Osteoblast (primary cell): ENCODE results near the gene RILPL2. TPM values are rescaled to one million over a fixed set of nuclear protein-coding genes. Genes with fewer than 3 reads are reported as not detected.

ENCODE experiments used
- DNase-seq: peaks from one replicate; pipeline ENCODE4 v3.0.0; 2011; ENCODE audit warnings: low spot score, mixed read lengths; ENCODE audit not compliant: insufficient read length; ENCODE audit errors: missing footprints
- H2AFZ ChIP-seq: 2 replicates; pipeline ENCODE4 v1.6.0; 2011; ENCODE audit warnings: mild to moderate bottlenecking, low read length
- H3K27ac ChIP-seq: 2 replicates; pipeline ENCODE4 v1.5.1; 2011; ENCODE audit warnings: mild to moderate bottlenecking, low read depth, low read length, moderate library complexity
- H3K27me3 ChIP-seq: 2 replicates; pipeline ENCODE4 v1.6.0; 2012; ENCODE audit warnings: mild to moderate bottlenecking, control low read depth, inconsistent platforms, low read length, moderate library complexity; ENCODE audit not compliant: insufficient read depth
- H3K36me3 ChIP-seq: 2 replicates; pipeline ENCODE4 v1.5.1; 2011; ENCODE audit warnings: mild to moderate bottlenecking, low read length, control low read depth, moderate library complexity; ENCODE audit not compliant: insufficient read depth
- H3K4me1 ChIP-seq: 2 replicates; pipeline ENCODE4 v1.5.1; 2011; ENCODE audit warnings: mild to moderate bottlenecking, low read length, control low read depth, moderate library complexity; ENCODE audit not compliant: insufficient read depth
- H3K4me2 ChIP-seq: 2 replicates; pipeline ENCODE4 v1.6.0; 2011; ENCODE audit warnings: mild to moderate bottlenecking, low read length; ENCODE audit not compliant: insufficient read depth
- H3K4me3 ChIP-seq: fragments of 200-600 bp; sonication (generic); 3 replicates; pipeline ENCODE4 v1.5.1; 2012; ENCODE audit warnings: mild to moderate bottlenecking, low read length, inconsistent platforms; ENCODE audit not compliant: insufficient read depth
- H3K79me2 ChIP-seq: 2 replicates; pipeline ENCODE4 v1.6.0; 2012; ENCODE audit warnings: mild to moderate bottlenecking, low read length, control low read depth, inconsistent platforms; ENCODE audit not compliant: insufficient read depth
- H3K9me3 ChIP-seq: 2 replicates; pipeline ENCODE4 v1.5.1; 2011; ENCODE audit warnings: low read depth, low read length, control low read depth
- H4K20me1 ChIP-seq: 2 replicates; pipeline ENCODE4 v1.6.0; 2012; ENCODE audit warnings: mild to moderate bottlenecking, low read length, control low read depth; ENCODE audit not compliant: insufficient read depth
- total RNA-seq: library from RNA; depleted of rRNA; stranded (reverse); fragments of >200 nt; gene quantifications from 2 replicates; pipeline ENCODE4 v1.2.3, GENCODE V29; 2012
- TF ChIP-seq, protein P1 (sequence below): IDR thresholded peaks from 2 replicates; pipeline ENCODE4 v1.5.1; 2011; ENCODE audit warnings: mild to moderate bottlenecking, low read depth, low read length, moderate library complexity; ENCODE audit errors: extremely low read depth

Gene RILPL2
- total RNA-seq, 1 donor, result 5.1 TPM

DNA sequence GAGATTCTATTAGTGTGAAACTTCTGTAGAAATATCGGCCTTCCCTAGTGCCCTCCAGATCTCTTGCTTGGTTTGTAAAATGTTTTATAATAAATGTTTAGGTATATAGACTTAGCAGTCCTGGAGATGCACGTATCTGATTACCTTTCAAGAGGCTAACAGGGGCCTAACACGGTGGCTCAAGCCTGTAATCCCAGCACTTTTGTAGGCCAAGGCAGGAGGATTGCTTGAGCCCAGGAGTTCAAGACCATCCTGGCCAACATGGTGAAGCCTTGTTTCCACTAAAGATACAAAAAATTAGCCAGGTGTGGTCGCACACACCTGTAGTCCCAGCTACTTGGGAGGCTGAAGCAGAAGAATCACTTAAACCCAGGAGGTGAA lies 9.8 kb upstream of the RILPL2 start:
- H2AFZ ChIP-seq, result peak overlapping the region; percentile 83
- peak; percentile 45 for DNase-seq
- H3K4me1 ChIP-seq, result peaks cover 21% of the 10 kb centered on the region
- no peak overlapping the region for H3K4me3 ChIP-seq
- peak overlapping the region; percentile 78 for H3K27ac ChIP-seq
- H3K36me3 ChIP-seq, result no peaks in the 10 kb centered on the region
- H3K79me2 ChIP-seq, result no peaks in the 10 kb centered on the region
- peak overlapping the region; percentile 52 for H3K4me2 ChIP-seq
- H3K27me3 ChIP-seq, result no peaks in the 10 kb centered on the region
- H4K20me1 ChIP-seq, result no peaks in the 10 kb centered on the region
- TF ChIP-seq, protein P1, sequence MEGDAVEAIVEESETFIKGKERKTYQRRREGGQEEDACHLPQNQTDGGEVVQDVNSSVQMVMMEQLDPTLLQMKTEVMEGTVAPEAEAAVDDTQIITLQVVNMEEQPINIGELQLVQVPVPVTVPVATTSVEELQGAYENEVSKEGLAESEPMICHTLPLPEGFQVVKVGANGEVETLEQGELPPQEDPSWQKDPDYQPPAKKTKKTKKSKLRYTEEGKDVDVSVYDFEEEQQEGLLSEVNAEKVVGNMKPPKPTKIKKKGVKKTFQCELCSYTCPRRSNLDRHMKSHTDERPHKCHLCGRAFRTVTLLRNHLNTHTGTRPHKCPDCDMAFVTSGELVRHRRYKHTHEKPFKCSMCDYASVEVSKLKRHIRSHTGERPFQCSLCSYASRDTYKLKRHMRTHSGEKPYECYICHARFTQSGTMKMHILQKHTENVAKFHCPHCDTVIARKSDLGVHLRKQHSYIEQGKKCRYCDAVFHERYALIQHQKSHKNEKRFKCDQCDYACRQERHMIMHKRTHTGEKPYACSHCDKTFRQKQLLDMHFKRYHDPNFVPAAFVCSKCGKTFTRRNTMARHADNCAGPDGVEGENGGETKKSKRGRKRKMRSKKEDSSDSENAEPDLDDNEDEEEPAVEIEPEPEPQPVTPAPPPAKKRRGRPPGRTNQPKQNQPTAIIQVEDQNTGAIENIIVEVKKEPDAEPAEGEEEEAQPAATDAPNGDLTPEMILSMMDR, result no peak
- H3K9me3 ChIP-seq, result no peaks in the 10 kb centered on the region

DNA sequence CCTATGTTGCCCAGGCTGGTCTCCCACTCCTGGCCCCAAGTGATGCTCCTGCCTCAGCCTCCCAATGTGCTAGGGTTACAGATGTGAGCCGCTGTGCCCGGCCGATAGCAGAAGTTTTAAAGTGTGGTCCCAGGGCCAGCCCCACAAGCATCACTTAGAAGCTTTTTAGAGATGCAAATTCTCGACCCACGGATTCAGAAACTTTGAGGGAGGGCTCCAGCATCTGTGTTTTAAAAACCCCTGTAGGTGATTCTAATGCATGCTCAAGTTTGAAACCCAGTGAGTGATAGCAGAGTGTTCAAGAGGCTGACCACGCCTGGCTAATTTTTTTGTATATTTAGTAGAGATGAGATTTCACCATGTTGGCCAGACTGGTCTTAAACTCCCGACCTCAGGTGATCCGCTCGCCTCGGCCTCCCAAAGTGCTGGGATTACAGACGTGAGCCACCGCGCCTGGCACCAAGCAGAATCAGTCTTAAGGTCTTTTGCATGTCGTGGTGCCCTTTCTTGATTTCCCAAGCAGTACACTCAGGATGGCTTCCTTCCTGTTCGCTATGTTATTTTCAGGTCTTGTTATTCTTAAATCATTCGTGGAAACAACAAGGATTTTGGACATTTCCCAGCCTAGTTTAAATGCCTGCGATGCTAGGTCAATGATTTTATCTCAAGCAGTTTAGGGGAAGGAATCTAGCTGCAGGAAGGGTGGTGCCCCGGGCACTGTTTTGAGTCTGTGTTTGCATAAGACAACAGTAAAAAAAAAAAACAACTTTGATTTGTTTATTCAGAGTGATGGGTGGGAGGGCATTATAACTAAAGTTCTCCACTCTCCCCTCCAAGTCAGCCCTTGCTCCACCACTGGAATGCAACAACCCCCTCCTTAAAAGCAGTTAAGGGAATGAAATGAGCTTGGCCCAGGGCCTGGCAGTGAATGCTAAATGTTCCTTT lies 9.2 kb upstream of the RILPL2 start:
- Histone ChIP-seq H3K9me3 (no peaks in the 10 kb centered on the region), H3K4me3 (peak overlapping the region; percentile 33), H3K4me2 (peak overlapping the region; percentile 52), H4K20me1 (no peaks in the 10 kb centered on the region), H3K27me3 (no peaks in the 10 kb centered on the region), H3K36me3 (no peaks in the 10 kb centered on the region), H3K27ac (peak overlapping the region; percentile 78), H2AFZ (peak overlapping the region; percentile 83), H3K79me2 (no peaks in the 10 kb centered on the region), H3K4me1 (peaks cover 21% of the 10 kb centered on the region)
- DNase-seq, result no peak
- TF ChIP-seq, protein P1, result no peak

DNA sequence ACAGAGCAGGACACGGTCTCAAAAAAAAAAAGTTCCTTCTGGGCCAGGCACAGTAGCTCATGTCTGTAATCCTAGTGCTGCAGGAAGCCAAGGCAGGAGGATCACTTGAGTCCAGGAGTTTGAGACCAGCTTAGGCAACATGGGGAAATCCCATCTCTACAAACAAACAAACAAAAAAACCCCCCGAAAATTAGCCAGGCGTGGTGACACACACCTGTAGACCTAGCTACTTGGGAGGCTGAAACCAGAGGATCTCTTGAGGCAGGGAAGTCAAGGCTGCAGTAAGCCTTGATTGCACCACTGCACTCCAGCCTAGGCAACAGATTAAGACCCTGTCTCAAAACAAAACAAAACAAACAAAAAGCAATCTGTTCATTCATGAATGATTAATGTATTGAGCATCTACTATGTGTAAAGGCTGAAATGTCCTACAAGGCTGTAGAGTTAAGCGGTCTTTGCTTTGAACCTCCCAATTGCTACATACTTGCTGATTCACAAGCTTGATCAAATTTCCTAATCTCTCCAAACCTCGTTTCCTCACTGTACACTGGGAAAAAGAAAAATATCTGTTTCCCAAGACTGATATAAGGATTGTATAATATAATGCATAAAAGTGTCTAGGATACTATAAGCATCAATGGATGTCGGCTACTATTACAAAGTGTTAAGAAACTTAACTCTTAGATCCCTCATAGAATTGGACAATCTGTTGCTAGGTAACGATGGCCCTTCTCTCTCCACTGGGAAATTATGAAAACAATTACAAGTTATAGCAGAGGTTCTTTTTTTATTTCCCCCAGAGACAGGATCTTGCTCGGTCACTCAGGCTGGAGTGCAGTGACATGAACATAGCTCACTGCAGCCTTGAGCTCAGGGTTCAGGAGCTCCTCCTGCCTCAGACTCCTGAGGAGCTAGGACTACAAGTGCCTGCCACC lies 7.9 kb upstream of the RILPL2 start:
- H3K27me3 ChIP-seq, result no peaks in the 10 kb centered on the region
- peaks cover 21% of the 10 kb centered on the region for H3K4me1 ChIP-seq
- no peak overlapping the region for H2AFZ ChIP-seq
- peak overlapping the region; percentile 55 for H3K4me2 ChIP-seq
- no peak overlapping the region for H3K4me3 ChIP-seq
- no peaks in the 10 kb centered on the region for H3K79me2 ChIP-seq
- peak; percentile 56 for DNase-seq
- TF ChIP-seq, protein P1, result no peak
- H3K36me3 ChIP-seq, result no peaks in the 10 kb centered on the region
- no peaks in the 10 kb centered on the region for H4K20me1 ChIP-seq
- no peaks in the 10 kb centered on the region for H3K9me3 ChIP-seq
- peak overlapping the region; percentile 78 for H3K27ac ChIP-seq

DNA sequence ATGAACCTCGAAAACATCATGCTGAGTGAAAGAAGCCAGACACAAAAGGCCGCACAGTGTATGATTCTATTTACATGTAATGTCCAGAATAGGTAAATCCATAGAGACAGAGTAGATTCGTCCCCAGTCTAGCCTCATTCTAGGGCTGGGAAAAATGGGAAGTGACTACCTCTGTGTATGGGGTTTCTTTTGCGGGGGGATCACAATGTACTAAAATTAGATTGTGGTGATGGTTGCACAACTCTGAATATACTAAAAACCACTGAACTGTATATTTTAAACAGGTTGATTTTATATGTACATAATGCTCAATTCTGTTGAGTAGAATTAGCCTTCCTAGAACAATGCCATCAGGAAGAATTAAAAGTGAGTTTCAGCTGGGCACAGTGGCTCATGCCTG lies 6.3 kb upstream of the RILPL2 start:
- Histone ChIP-seq H4K20me1 (no peaks in the 10 kb centered on the region), H3K79me2 (no peaks in the 10 kb centered on the region), H3K9me3 (no peaks in the 10 kb centered on the region), H3K4me3 (no peak overlapping the region), H3K4me2 (no peak overlapping the region), H3K27me3 (no peaks in the 10 kb centered on the region), H2AFZ (no peak overlapping the region), H3K27ac (no peak overlapping the region), H3K36me3 (no peaks in the 10 kb centered on the region), H3K4me1 (peaks cover 21% of the 10 kb centered on the region)
- no peak for DNase-seq
- TF ChIP-seq, protein P1, result no peak
